HFFc6 (cell line): ENCODE measurements around the gene SARS1. TPM values are rescaled to one million over a fixed set of nuclear protein-coding genes. Genes with fewer than 3 reads are reported as not detected.

ENCODE experiments used
- DNase-seq: peaks from one replicate; pipeline ENCODE4 v3.0.0-alpha.2; 2018
- H3K27ac Mint-ChIP-seq: 2 replicates; pipeline ENCODE4 v1.8.0; 2020; ENCODE audit warnings: mild to moderate bottlenecking, mixed read lengths
- H3K27me3 Mint-ChIP-seq: 2 replicates; pipeline ENCODE4 v1.8.0; 2021; ENCODE audit warnings: mild to moderate bottlenecking, moderate library complexity, mixed read lengths; ENCODE audit not compliant: insufficient read depth
- H3K36me3 Mint-ChIP-seq: 2 replicates; pipeline ENCODE4 v1.8.0; 2021; ENCODE audit warnings: low read depth, mixed read lengths
- H3K4me1 Mint-ChIP-seq: 2 replicates; pipeline ENCODE4 v1.8.0; 2020; ENCODE audit warnings: low read depth, mixed read lengths
- H3K4me3 Mint-ChIP-seq: 2 replicates; pipeline ENCODE4 v1.8.0; 2020; ENCODE audit warnings: mild to moderate bottlenecking, moderate library complexity, mixed read lengths
- H3K9me3 Mint-ChIP-seq: 2 replicates; pipeline ENCODE4 v1.8.0; 2020; ENCODE audit warnings: mild to moderate bottlenecking, mixed read lengths
- long read RNA-seq: library from polyadenylated mRNA; unstranded; transcript quantifications from one replicate; pipeline ENCODE4 v2.0.0, GENCODE V29; 2019
- total RNA-seq, 6 experiments: library from RNA; stranded (reverse); fragmentation: NEBNext Ultra II Directional; extraction: Animal tissue kit (Norgen Biotek cat#: 25700); gene quantifications; 2 replicates in 1 of 6; 3 replicates in 5 of 6; pipeline ENCODE4 v1.2.3, GENCODE V29; 2021
- TF ChIP-seq, protein P1 (sequence below): fragments of 200-600 bp; sonication (generic); IDR thresholded peaks from 2 replicates; pipeline ENCODE4 v1.5.0; 2021; ENCODE audit warnings: antibody characterized with exemption, mild to moderate bottlenecking

The SARS1 gene, protein sequence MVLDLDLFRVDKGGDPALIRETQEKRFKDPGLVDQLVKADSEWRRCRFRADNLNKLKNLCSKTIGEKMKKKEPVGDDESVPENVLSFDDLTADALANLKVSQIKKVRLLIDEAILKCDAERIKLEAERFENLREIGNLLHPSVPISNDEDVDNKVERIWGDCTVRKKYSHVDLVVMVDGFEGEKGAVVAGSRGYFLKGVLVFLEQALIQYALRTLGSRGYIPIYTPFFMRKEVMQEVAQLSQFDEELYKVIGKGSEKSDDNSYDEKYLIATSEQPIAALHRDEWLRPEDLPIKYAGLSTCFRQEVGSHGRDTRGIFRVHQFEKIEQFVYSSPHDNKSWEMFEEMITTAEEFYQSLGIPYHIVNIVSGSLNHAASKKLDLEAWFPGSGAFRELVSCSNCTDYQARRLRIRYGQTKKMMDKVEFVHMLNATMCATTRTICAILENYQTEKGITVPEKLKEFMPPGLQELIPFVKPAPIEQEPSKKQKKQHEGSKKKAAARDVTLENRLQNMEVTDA
- 100 to 1,000 TPM; 165 to 194 (median 176) TPM for total RNA-seq
- long read RNA-seq, transcript SARS-201 (11 exons, 1,852 nt): major isoform, 270 of 323 reads
- long read RNA-seq, transcript SARS-202 (12 exons, 1,882 nt): minor isoform, 5 of 323 reads
- long read RNA-seq, partial matches to known transcripts: 21 of 323 reads
- long read RNA-seq, other reads (novel, unspliced or antisense): 19 of 323 reads

DNA sequence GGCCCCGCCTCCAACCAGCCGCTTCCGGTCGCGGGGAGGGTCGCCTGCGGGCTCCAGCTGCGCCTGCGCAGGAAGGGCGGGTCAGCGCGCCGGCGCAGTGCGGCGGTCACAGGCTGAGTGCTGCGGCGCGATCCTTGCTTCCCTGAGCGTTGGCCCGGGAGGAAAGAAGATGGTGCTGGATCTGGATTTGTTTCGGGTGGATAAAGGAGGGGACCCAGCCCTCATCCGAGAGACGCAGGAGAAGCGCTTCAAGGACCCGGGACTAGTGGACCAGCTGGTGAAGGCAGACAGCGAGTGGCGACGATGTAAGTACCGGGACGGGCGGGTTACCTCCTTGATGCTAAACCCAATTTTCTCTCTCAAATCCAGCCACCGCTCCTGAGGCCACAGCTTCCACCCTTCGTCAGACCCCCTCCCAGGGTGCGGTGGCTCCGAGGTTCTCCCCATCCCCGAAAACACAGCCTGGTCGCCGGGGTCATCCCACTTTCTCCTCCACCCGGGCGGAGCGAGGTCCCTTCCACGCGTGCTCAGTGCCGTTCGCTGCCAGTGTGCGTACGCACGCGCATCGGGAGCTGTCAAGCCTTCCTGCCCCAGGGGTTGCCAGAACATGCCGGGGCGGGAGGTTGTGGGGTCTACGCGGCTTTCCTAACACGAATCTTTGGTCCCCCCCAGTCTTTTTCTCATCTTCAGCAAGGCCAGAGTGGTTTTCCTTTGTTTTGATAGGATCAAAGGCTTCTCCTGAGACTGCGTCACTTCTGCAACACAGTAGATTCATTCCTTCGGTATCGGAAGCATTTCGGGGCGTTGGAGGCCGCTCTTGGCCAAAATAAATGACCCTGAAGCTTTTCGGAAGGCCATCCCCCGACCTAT, at the start of gene SARS1:
Gene SARS1 (plus strand): TSS at position 95 of the 870 bp plus-strand sequence. CDS start 75 bp downstream, at position 170.
- TF ChIP-seq, protein P1, sequence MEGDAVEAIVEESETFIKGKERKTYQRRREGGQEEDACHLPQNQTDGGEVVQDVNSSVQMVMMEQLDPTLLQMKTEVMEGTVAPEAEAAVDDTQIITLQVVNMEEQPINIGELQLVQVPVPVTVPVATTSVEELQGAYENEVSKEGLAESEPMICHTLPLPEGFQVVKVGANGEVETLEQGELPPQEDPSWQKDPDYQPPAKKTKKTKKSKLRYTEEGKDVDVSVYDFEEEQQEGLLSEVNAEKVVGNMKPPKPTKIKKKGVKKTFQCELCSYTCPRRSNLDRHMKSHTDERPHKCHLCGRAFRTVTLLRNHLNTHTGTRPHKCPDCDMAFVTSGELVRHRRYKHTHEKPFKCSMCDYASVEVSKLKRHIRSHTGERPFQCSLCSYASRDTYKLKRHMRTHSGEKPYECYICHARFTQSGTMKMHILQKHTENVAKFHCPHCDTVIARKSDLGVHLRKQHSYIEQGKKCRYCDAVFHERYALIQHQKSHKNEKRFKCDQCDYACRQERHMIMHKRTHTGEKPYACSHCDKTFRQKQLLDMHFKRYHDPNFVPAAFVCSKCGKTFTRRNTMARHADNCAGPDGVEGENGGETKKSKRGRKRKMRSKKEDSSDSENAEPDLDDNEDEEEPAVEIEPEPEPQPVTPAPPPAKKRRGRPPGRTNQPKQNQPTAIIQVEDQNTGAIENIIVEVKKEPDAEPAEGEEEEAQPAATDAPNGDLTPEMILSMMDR: no peak
- H3K27ac Mint-ChIP-seq: peak within 1 kb of the TSS; percentile 94
- peak; percentile 58 for DNase-seq
- no peaks in the 10 kb centered on the region for H3K9me3 Mint-ChIP-seq
- no peaks in the 10 kb centered on the region for H3K27me3 Mint-ChIP-seq
- H3K36me3 Mint-ChIP-seq: peaks cover 32% of the 10 kb centered on the region
- H3K4me3 Mint-ChIP-seq: peak within 1 kb of the TSS; percentile 94
- peaks cover 32% of the 10 kb centered on the region for H3K4me1 Mint-ChIP-seq

- H3K9me3 Mint-ChIP-seq: no peaks in the 10 kb centered on the region
- no peak for DNase-seq
- no peak overlapping the region for H3K4me3 Mint-ChIP-seq
- H3K4me1 Mint-ChIP-seq: peaks cover 59% of the 10 kb centered on the region
- no peak overlapping the region for H3K27ac Mint-ChIP-seq
- H3K36me3 Mint-ChIP-seq: no peaks in the 10 kb centered on the region
- TF ChIP-seq, protein P1: no peak
- H3K27me3 Mint-ChIP-seq: no peaks in the 10 kb centered on the region
Observed at GRCh38 chr1:109164538-109164937, 49.2 kb upstream of the SARS1 start.

GRCh38 chr1:109167001-109167506, 46.7 kb upstream of the SARS1 start:
- no peaks in the 10 kb centered on the region for H3K27me3 Mint-ChIP-seq
- TF ChIP-seq, protein P1: no peak
- H3K27ac Mint-ChIP-seq: no peak overlapping the region; the same call in 1 of the 2 replicates
- H3K4me3 Mint-ChIP-seq: no peak overlapping the region
- H3K4me1 Mint-ChIP-seq: peaks cover 53% of the 10 kb centered on the region
- DNase-seq: no peak
- H3K9me3 Mint-ChIP-seq: no peaks in the 10 kb centered on the region
- H3K36me3 Mint-ChIP-seq: no peaks in the 10 kb centered on the region

DNA sequence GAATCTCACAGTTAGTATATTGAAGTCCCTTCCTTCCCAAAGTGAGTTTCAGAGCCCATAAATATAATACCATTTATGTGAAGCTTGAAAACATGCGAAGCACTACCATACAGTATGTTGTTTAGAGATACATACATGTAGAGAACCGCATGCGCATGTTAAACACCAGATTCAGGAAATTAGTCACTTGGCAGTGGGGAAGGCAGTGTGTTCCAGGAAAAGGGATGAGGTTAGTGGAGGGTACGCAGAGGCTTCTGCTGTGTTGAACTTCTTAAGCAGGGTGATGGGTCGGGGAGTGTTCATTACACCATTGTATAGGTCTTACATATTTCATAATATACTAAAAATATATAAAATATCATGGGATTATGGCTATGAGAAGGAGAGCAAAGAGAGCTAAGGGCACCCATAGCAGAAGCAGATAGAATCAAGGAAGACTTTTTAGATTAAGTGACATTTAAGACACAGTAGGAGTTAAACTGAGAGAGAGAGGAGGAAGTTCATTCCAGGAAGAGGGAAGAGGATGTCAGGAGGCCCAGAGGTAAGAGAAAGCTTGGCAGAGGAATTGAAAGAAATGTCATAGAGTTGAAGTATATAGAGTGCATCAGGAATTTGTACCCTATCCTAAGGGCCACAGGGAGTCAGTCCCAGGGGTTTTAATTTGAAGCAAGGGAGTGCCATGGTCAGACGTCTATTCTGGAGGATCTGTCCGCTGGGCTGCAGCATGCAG, 43.5 kb upstream of the SARS1 start:
- Mint-ChIP-seq H3K36me3 (no peaks in the 10 kb centered on the region), H3K27me3 (no peaks in the 10 kb centered on the region), H3K9me3 (no peaks in the 10 kb centered on the region), H3K4me1 (peaks cover 27% of the 10 kb centered on the region), H3K4me3 (no peak overlapping the region), H3K27ac (no peak overlapping the region)
- DNase-seq: no peak
- TF ChIP-seq, protein P1: no peak
